PFSK-1 (cell line): Measurements from ENCODE around the gene TMEM125.

Experiments used
- FOXP2 ChIP-seq: optimal IDR thresholded peaks from 2 replicates; pipeline ENCODE3; 2011; ENCODE audit warnings: borderline replicate concordance, control low read depth, inconsistent platforms; ENCODE audit not compliant: insufficient read depth; ENCODE audit errors: extremely low read length, extremely low read depth
- POLR2AphosphoS5 ChIP-seq: IDR thresholded peaks from 2 replicates; pipeline ENCODE4 v1.6.1; 2012; ENCODE audit warnings: low read depth, mild to moderate bottlenecking, control low read depth, low read length, moderate library complexity
- REST ChIP-seq, 2 experiments: IDR thresholded peaks; 2 replicates each; pipeline versions ENCODE4 v1.6.1 to v1.8.0; 2011 to 2012; ENCODE audit warnings: low read depth in 2 of 2, low read length in 2 of 2, control low read depth in 1 of 2, inconsistent platforms in 1 of 2, mild to moderate bottlenecking in 1 of 2, moderate library complexity in 1 of 2; ENCODE audit not compliant: insufficient read depth in 1 of 2
- SIN3A ChIP-seq: IDR thresholded peaks from 2 replicates; pipeline ENCODE4 v1.6.1; 2012; ENCODE audit warnings: mild to moderate bottlenecking, low read length, moderate library complexity, borderline replicate concordance; ENCODE audit not compliant: insufficient read depth
- TAF1 ChIP-seq: IDR thresholded peaks from 2 replicates; pipeline ENCODE4 v1.6.1; 2012; ENCODE audit warnings: low read length, control low read depth, borderline replicate concordance; ENCODE audit not compliant: insufficient read depth

The TMEM125 gene

GRCh38 chr1:43271186-43272118 lies 1.7 kb downstream of the TMEM125 start:
- TF ChIP-seq TAF1 (no peak), FOXP2 (no peak), REST (IDR thresholded peaks at IDR 0.05; ENCODE audit: insufficient read depth in 1 of 2, low read depth in 2 of 2, low read length in 2 of 2) (no peak), SIN3A (no peak), POLR2AphosphoS5 (no peak)

- TF ChIP-seq POLR2AphosphoS5 (no peak), TAF1 (no peak), REST (IDR thresholded peaks at IDR 0.05; ENCODE audit: insufficient read depth in 1 of 2, low read depth in 2 of 2, low read length in 2 of 2) (no peak), SIN3A (no peak), FOXP2 (no peak)
Measured at GRCh38 chr1:43272161-43272560, 2.4 kb downstream of the TMEM125 start.

- TF ChIP-seq REST (IDR thresholded peaks at IDR 0.05; ENCODE audit: insufficient read depth in 1 of 2, low read depth in 2 of 2, low read length in 2 of 2) = no peak
- TF ChIP-seq FOXP2 = no peak
- TF ChIP-seq SIN3A = no peak
- TF ChIP-seq TAF1 = no peak
- no peak for TF ChIP-seq POLR2AphosphoS5
Measured at GRCh38 chr1:43272576-43273571, 3.1 kb downstream of the TMEM125 start.

GRCh38 chr1:43273708-43274107 lies 3.9 kb downstream of the TMEM125 start:
- TF ChIP-seq SIN3A (no peak), POLR2AphosphoS5 (no peak), REST (IDR thresholded peaks at IDR 0.05; ENCODE audit: insufficient read depth in 1 of 2, low read depth in 2 of 2, low read length in 2 of 2) (no peak), FOXP2 (no peak), TAF1 (no peak)
